ENCODE measurements around the gene ANKRD23.
A peak's percentile ranks its signal among the peaks of the same experiment; 100 is the strongest.
"Not testable (repeated sequence)": the region's sequence is repeated elsewhere in the genome, so short reads cannot be mapped to it uniquely, and the experiment has no call there.

Gene ANKRD23

GRCh38 chr2:96800061-96801004, 43.5 kb downstream of the ANKRD23 start:
- Mint-ChIP-seq H3K27ac (no peak overlapping the region), H3K9me3 (no peaks in the 10 kb centered on the region), H3K4me3 (no peak overlapping the region), H3K27me3 (no peaks in the 10 kb centered on the region), H3K36me3 (peaks cover 14% of the 10 kb centered on the region), H3K4me1 (peaks cover 4% of the 10 kb centered on the region)
- DNase-seq (ENCODE audit: low spot score in 2 of 2) (no peak), ATAC-seq (ENCODE audit: low read depth) (peak; percentile 38)

GRCh38 chr2:96799623-96799935, 44.2 kb downstream of the ANKRD23 start:
- H3K27me3 Mint-ChIP-seq, result no peaks in the 10 kb centered on the region
- DNase-seq (ENCODE audit: low spot score in 2 of 2), result no peak
- no peak overlapping the region for H3K4me3 Mint-ChIP-seq
- no peaks in the 10 kb centered on the region for H3K9me3 Mint-ChIP-seq
- H3K27ac Mint-ChIP-seq, result peak overlapping the region; percentile 43
- ATAC-seq (ENCODE audit: low read depth), result no peak
- peaks cover 4% of the 10 kb centered on the region for H3K4me1 Mint-ChIP-seq
- peaks cover 14% of the 10 kb centered on the region for H3K36me3 Mint-ChIP-seq

DNA sequence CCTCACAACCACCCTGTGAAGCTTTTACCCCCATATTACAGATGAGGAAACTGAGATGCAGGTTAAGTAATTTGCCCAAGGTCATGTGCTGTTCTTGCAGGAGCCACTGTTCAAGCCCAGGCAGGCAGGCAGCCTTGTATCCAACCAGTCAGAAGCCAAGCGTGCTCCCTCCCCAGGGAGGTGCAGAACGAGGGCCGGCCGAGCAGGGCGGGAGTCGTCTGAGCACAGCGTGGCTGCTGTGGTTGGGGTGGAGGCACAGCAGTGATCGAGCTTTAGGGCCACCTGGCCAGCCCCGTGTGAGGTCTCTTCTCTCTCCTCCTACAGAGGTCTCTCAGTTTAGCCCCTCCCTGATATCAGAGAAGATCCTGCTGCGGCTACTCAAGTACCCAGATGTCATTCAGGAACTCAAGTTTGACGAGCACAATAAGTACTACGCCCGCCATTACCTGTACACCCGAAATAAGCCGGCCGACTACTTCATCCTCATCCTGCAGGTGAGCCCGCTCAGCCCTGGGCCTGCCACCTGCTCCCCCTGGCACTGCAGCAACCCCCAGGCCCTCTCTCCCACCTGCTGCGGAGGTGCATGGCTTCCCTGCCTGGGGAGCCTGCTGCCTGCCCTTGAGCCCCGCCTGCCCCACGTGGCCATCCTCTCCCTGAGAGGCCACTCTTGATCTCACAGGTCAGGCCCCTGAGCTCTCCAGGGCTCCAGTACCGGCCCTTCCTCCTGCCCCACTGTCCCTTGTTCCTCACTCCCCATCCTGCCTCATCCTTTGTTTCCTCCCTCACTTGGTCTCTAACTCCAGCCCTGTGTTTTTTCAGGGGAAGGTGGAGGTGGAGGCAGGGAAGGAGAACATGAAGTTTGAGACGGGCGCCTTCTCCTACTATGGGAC, 44.8 kb downstream of the ANKRD23 start:
- no peak overlapping the region for H3K4me3 Mint-ChIP-seq
- DNase-seq (ENCODE audit: low spot score in 2 of 2) (no peak), ATAC-seq (ENCODE audit: low read depth) (no peak)

GRCh38 chr2:96797066-96797625, 46.7 kb downstream of the ANKRD23 start:
- DNase-seq (ENCODE audit: low spot score in 2 of 2) (no peak), ATAC-seq (ENCODE audit: low read depth) (no peak)
- Mint-ChIP-seq H3K4me3 (no peak overlapping the region), H3K36me3 (peaks cover 14% of the 10 kb centered on the region), H3K4me1 (peaks cover 11% of the 10 kb centered on the region), H3K9me3 (no peaks in the 10 kb centered on the region), H3K27me3 (no peaks in the 10 kb centered on the region), H3K27ac (no peak overlapping the region)

More for the DNA sequence above, 44.8 kb downstream of the ANKRD23 start:
- H3K27me3 Mint-ChIP-seq, result no peaks in the 10 kb centered on the region
- peaks cover 4% of the 10 kb centered on the region for H3K4me1 Mint-ChIP-seq
- peaks cover 14% of the 10 kb centered on the region for H3K36me3 Mint-ChIP-seq
- H3K27ac Mint-ChIP-seq, result peak overlapping the region; percentile 43
- H3K9me3 Mint-ChIP-seq, result no peaks in the 10 kb centered on the region

DNA sequence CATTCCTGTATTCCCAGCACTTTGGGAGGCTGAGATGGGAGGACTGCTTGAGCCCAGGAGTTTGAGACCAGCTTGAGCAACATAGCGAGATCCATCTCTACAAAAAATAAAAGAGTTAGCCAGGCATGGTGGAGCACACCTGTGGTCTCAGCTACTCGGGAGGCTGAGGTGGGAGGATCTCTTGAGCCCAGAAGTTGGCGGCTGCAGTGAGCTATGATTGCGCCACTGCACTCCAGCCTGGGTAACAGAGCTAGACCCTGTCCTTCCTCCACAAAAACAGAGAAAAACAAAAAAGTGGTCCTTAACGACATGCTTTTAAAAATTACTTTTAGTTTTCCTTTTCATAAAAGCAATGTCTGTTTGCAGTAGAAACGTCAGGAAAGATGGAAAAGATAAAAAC, 47.3 kb downstream of the ANKRD23 start:
- peaks cover 11% of the 10 kb centered on the region for H3K4me1 Mint-ChIP-seq
- H3K36me3 Mint-ChIP-seq, result peaks cover 14% of the 10 kb centered on the region
- not testable (repeated sequence) for ATAC-seq (ENCODE audit: low read depth); H3K27me3 Mint-ChIP-seq; H3K27ac Mint-ChIP-seq; H3K9me3 Mint-ChIP-seq; DNase-seq (ENCODE audit: low spot score in 2 of 2); H3K4me3 Mint-ChIP-seq

GRCh38 chr2:96795076-96795475, 48.7 kb downstream of the ANKRD23 start:
- DNase-seq (ENCODE audit: low spot score in 2 of 2), result no peak
- Mint-ChIP-seq H3K36me3 (peaks cover 14% of the 10 kb centered on the region), H3K4me3 (no peak overlapping the region), H3K9me3 (no peaks in the 10 kb centered on the region), H3K27me3 (no peaks in the 10 kb centered on the region), H3K27ac (peak overlapping the region; percentile 41), H3K4me1 (peaks cover 11% of the 10 kb centered on the region)
- no peak for ATAC-seq (ENCODE audit: low read depth)

- Mint-ChIP-seq H3K9me3 (no peaks in the 10 kb centered on the region), H3K36me3 (peaks cover 4% of the 10 kb centered on the region), H3K4me3 (no peak overlapping the region), H3K27ac (peak overlapping the region; percentile 5), H3K4me1 (peaks cover 10% of the 10 kb centered on the region), H3K27me3 (no peaks in the 10 kb centered on the region)
- ATAC-seq (ENCODE audit: low read depth) (no peak), DNase-seq (ENCODE audit: low spot score in 2 of 2) (no peak)
These were observed 50.8 kb downstream of the ANKRD23 start for GRCh38 chr2:96792772-96793749.

DNA sequence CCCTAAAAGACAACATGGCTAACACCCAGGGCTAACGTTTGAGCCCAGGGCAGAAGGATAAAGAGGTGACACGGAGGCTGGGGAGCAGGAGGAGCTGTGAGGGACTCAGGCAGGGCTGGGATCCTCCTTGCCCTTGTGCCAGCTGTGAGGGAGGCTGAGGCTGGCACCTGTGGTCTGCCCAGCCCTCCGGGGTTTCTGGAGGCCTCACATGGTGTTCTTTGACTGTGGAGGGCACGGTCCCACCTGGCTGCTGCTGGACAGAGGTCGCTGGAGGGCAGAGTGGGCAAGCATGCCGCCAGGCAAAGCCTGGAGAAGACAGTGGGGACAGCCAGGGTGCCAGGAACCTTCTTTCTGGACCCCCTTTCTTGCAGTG, 54.6 kb downstream of the ANKRD23 start:
- Mint-ChIP-seq H3K9me3 (no peaks in the 10 kb centered on the region), H3K36me3 (no peaks in the 10 kb centered on the region), H3K27ac (peak overlapping the region; percentile 56), H3K27me3 (no peaks in the 10 kb centered on the region), H3K4me1 (peaks cover 12% of the 10 kb centered on the region), H3K4me3 (no peak overlapping the region)
- DNase-seq (ENCODE audit: low spot score in 2 of 2) (no peak), ATAC-seq (ENCODE audit: low read depth) (no peak)

- Mint-ChIP-seq H3K27me3 (no peaks in the 10 kb centered on the region), H3K36me3 (no peaks in the 10 kb centered on the region), H3K9me3 (no peaks in the 10 kb centered on the region), H3K27ac (peak overlapping the region; percentile 56), H3K4me3 (no peak overlapping the region), H3K4me1 (peaks cover 12% of the 10 kb centered on the region)
- DNase-seq (ENCODE audit: low spot score in 2 of 2), result no peak
- ATAC-seq (ENCODE audit: low read depth), result no peak
These were observed 55.2 kb downstream of the ANKRD23 start for GRCh38 chr2:96788442-96789244.

Measured in memory B cell (primary cell).